A673 (cell line): ENCODE results near the gene DEDD.

Experiments used
- EZH2 ChIP-seq: fragments of 200-600 bp; sonication (generic); IDR thresholded peaks from 2 replicates; pipeline ENCODE4 v1.6.1; 2017; ENCODE audit warnings: borderline replicate concordance, low read depth, mild to moderate bottlenecking, mixed read lengths, antibody characterized with exemption, low read length; ENCODE audit not compliant: poor library complexity, severe bottlenecking
- TF ChIP-seq, protein P1 (sequence below): fragments of 300-800, 200-600 bp; sonication (generic); conservative IDR thresholded peaks from 2 replicates; pipeline ENCODE4 v1.5.1; 2017; ENCODE audit warnings: low read depth, mild to moderate bottlenecking, antibody characterized with exemption, low read length, moderate library complexity, mixed read lengths

DNA sequence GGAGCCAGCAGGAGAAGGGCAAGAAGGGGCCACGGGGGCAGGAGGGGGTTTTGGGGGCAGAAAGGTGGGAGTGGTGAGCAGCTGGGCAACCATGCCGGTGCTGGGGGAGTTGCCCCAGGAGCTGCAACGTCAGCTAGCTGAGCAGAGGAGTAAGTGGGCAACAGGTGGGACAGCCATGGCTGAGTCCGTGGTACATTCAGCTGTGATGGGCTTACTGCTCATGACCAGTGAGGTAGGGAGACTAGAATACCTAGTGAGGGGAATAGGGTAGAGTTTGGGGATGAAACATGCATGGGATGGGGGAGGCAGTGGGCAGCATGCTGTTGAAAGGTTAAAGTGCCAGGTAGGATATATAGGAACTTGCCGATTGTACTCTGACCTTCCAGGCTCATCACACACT is 29.2 kb upstream of the DEDD start:
- TF ChIP-seq, protein P1, sequence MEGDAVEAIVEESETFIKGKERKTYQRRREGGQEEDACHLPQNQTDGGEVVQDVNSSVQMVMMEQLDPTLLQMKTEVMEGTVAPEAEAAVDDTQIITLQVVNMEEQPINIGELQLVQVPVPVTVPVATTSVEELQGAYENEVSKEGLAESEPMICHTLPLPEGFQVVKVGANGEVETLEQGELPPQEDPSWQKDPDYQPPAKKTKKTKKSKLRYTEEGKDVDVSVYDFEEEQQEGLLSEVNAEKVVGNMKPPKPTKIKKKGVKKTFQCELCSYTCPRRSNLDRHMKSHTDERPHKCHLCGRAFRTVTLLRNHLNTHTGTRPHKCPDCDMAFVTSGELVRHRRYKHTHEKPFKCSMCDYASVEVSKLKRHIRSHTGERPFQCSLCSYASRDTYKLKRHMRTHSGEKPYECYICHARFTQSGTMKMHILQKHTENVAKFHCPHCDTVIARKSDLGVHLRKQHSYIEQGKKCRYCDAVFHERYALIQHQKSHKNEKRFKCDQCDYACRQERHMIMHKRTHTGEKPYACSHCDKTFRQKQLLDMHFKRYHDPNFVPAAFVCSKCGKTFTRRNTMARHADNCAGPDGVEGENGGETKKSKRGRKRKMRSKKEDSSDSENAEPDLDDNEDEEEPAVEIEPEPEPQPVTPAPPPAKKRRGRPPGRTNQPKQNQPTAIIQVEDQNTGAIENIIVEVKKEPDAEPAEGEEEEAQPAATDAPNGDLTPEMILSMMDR: no peak
- TF ChIP-seq EZH2: no peak
